Retinal pigment epithelial cell (primary cell): ENCODE results near the gene RAB40C.

Experiments used
- DNase-seq: peaks from one replicate; pipeline ENCODE4 v3.0.0-alpha.2; 2010; ENCODE audit warnings: low read depth
- H3K4me3 ChIP-seq: 2 replicates; pipeline ENCODE4 v1.5.1; 2011; ENCODE audit warnings: mild to moderate bottlenecking, low read length, control low read depth, moderate library complexity
- CTCF ChIP-seq: conservative IDR thresholded peaks from 2 replicates; pipeline ENCODE4 v1.5.1; 2011; ENCODE audit warnings: low read depth, low read length, control low read depth, inconsistent platforms

RAB40C gene

GRCh38 chr16:670485-671352, 80.9 kb downstream of the RAB40C start:
- no peak for TF ChIP-seq CTCF
- DNase-seq: no peak
- H3K4me3 ChIP-seq: no peak overlapping the region

GRCh38 chr16:671353-672131, 81.7 kb downstream of the RAB40C start:
- no peak for TF ChIP-seq CTCF
- H3K4me3 ChIP-seq: no peak overlapping the region
- DNase-seq: no peak

- no peak for DNase-seq
- H3K4me3 ChIP-seq: no peak overlapping the region
- TF ChIP-seq CTCF: no peak
Observed at GRCh38 chr16:672371-672770, 82.5 kb downstream of the RAB40C start.

GRCh38 chr16:672851-673250, 83.0 kb downstream of the RAB40C start:
- no peak for DNase-seq
- H3K4me3 ChIP-seq: no peak overlapping the region
- TF ChIP-seq CTCF: no peak

- TF ChIP-seq CTCF: no peak
- DNase-seq: no peak
- no peak overlapping the region for H3K4me3 ChIP-seq
Observed at GRCh38 chr16:673399-673991, 83.6 kb downstream of the RAB40C start.

- TF ChIP-seq CTCF: no peak
- no peak for DNase-seq
- no peak overlapping the region for H3K4me3 ChIP-seq
Observed at GRCh38 chr16:674214-674881, 84.5 kb downstream of the RAB40C start.
